Esophagus squamous epithelium (tissue), 4 donors: ENCODE data around the gene ZNF266.

Experiments used
- POLR2A ChIP-seq, 4 donors: fragments of 450-650 bp; IDR thresholded peaks; one replicate each; pipeline ENCODE4 v1.6.1; 2017; ENCODE audit warnings: antibody characterized with exemption in 4 of 4, mild to moderate bottlenecking in 4 of 4, moderate library complexity in 3 of 4
- TF ChIP-seq, protein P1 (sequence below), 6 experiments: fragments of 450-650 bp in 4 of 6; fragments of 200-600 bp in 2 of 6; sonication (generic) in 2 of 6; IDR thresholded peaks; one replicate each; pipeline ENCODE4 v1.5.1; 2016 to 2019; ENCODE audit warnings: antibody characterized with exemption in 6 of 6, mild to moderate bottlenecking in 4 of 6, moderate library complexity in 4 of 6

- no peak for TF ChIP-seq POLR2A (IDR thresholded peaks at IDR 0.05)
- TF ChIP-seq, protein P1, sequence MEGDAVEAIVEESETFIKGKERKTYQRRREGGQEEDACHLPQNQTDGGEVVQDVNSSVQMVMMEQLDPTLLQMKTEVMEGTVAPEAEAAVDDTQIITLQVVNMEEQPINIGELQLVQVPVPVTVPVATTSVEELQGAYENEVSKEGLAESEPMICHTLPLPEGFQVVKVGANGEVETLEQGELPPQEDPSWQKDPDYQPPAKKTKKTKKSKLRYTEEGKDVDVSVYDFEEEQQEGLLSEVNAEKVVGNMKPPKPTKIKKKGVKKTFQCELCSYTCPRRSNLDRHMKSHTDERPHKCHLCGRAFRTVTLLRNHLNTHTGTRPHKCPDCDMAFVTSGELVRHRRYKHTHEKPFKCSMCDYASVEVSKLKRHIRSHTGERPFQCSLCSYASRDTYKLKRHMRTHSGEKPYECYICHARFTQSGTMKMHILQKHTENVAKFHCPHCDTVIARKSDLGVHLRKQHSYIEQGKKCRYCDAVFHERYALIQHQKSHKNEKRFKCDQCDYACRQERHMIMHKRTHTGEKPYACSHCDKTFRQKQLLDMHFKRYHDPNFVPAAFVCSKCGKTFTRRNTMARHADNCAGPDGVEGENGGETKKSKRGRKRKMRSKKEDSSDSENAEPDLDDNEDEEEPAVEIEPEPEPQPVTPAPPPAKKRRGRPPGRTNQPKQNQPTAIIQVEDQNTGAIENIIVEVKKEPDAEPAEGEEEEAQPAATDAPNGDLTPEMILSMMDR (IDR thresholded peaks at IDR 0.05): no peak
Measured at GRCh38 chr19:9436358-9436757, 985 bp upstream of the ZNF266 start.
